ENCODE results near the gene COG5.

COG5 gene

DNA sequence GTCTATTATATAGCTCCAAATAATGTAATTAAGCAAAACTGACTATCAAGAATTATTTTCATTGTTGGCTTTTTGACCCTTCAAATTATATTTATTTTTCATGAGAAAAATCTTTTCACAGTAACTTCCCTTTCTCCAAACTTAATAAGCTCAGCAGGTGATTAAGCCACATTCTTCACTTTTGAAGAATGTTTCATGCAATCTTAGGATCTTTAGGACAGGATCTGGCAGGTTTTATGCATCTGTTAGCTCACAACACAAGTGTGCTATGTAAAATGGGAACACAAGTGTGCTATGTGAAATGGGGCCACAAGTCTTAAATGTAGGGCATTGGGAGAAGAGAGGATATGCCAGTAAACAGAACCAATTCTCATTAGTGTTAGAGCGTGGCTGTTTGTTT lies 42.6 kb upstream of the COG5 start (continued):
- TF ChIP-seq, protein P1, sequence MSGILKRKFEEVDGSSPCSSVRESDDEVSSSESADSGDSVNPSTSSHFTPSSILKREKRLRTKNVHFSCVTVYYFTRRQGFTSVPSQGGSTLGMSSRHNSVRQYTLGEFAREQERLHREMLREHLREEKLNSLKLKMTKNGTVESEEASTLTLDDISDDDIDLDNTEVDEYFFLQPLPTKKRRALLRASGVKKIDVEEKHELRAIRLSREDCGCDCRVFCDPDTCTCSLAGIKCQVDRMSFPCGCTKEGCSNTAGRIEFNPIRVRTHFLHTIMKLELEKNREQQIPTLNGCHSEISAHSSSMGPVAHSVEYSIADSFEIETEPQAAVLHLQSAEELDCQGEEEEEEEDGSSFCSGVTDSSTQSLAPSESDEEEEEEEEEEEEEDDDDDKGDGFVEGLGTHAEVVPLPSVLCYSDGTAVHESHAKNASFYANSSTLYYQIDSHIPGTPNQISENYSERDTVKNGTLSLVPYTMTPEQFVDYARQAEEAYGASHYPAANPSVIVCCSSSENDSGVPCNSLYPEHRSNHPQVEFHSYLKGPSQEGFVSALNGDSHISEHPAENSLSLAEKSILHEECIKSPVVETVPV (CRISPR knock-in tag; IDR thresholded peaks at IDR 0.05): no peak
- TF ChIP-seq, protein P2, sequence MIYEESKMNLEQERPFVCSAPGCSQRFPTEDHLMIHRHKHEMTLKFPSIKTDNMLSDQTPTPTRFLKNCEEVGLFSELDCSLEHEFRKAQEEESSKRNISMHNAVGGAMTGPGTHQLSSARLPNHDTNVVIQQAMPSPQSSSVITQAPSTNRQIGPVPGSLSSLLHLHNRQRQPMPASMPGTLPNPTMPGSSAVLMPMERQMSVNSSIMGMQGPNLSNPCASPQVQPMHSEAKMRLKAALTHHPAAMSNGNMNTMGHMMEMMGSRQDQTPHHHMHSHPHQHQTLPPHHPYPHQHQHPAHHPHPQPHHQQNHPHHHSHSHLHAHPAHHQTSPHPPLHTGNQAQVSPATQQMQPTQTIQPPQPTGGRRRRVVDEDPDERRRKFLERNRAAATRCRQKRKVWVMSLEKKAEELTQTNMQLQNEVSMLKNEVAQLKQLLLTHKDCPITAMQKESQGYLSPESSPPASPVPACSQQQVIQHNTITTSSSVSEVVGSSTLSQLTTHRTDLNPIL (CRISPR knock-in tag; IDR thresholded peaks at IDR 0.05; ENCODE audit: low read depth): no peak
- TF ChIP-seq ZNF565 (CRISPR knock-in tag; conservative IDR thresholded peaks at IDR 0.05; ENCODE audit: low read depth) (no peak), RARB (CRISPR knock-in tag; IDR thresholded peaks at IDR 0.05) (no peak), SNAI2 (CRISPR knock-in tag; IDR thresholded peaks at IDR 0.05) (no peak)
- TF ChIP-seq, protein P3, sequence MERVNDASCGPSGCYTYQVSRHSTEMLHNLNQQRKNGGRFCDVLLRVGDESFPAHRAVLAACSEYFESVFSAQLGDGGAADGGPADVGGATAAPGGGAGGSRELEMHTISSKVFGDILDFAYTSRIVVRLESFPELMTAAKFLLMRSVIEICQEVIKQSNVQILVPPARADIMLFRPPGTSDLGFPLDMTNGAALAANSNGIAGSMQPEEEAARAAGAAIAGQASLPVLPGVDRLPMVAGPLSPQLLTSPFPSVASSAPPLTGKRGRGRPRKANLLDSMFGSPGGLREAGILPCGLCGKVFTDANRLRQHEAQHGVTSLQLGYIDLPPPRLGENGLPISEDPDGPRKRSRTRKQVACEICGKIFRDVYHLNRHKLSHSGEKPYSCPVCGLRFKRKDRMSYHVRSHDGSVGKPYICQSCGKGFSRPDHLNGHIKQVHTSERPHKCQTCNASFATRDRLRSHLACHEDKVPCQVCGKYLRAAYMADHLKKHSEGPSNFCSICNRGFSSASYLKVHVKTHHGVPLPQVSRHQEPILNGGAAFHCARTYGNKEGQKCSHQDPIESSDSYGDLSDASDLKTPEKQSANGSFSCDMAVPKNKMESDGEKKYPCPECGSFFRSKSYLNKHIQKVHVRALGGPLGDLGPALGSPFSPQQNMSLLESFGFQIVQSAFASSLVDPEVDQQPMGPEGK (CRISPR knock-in tag; IDR thresholded peaks at IDR 0.05; ENCODE audit: borderline replicate concordance): no peak

GRCh38 chr7:107605218-107605815 lies 41.6 kb upstream of the COG5 start:
- no peak for TF ChIP-seq CSDC2 (CRISPR knock-in tag; IDR thresholded peaks at IDR 0.05)
- TF ChIP-seq ESRRG (CRISPR knock-in tag; IDR thresholded peaks at IDR 0.05): no peak
- no peak for TF ChIP-seq ZFP3 (CRISPR knock-in tag; IDR thresholded peaks at IDR 0.05)
- TF ChIP-seq, protein P1 (CRISPR knock-in tag; IDR thresholded peaks at IDR 0.05): no peak
- TF ChIP-seq TCF4 (CRISPR knock-in tag; IDR thresholded peaks at IDR 0.05; ENCODE audit: borderline replicate concordance): no peak
- no peak for TF ChIP-seq ZFP30 (CRISPR knock-in tag; IDR thresholded peaks at IDR 0.05)
- TF ChIP-seq, protein P3 (CRISPR knock-in tag; IDR thresholded peaks at IDR 0.05; ENCODE audit: borderline replicate concordance): no peak
- TF ChIP-seq ZNF70 (CRISPR knock-in tag; IDR thresholded peaks at IDR 0.05): no peak
- TF ChIP-seq POU6F1 (CRISPR knock-in tag; IDR thresholded peaks at IDR 0.05; ENCODE audit: borderline replicate concordance, low read depth): no peak
- ATAC-seq: no peak

DNA sequence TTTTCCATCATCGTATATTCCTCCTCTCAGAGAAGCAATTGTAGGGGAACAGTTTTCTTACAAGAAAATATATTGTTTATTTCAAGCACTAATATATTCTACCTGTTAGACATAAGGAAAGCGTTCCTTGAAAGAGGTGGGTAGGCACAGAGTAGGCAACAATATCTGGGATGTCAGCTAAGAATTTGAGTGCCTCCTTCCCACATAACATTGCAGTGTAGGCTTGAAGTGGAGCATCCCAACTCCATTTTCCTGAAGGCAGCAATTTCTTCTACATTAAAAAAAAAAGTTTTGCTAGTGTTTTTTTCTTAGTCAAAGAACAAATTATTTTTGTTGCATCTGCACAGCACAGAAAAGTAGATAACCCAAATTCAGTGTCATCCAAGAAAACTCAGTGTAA lies 37.1 kb upstream of the COG5 start:
- no peak for ATAC-seq

More for the DNA sequence above, 37.1 kb upstream of the COG5 start:
- TF ChIP-seq TOX (CRISPR knock-in tag; IDR thresholded peaks at IDR 0.05; ENCODE audit: borderline replicate concordance): no peak
- TF ChIP-seq PPARA (CRISPR knock-in tag; IDR thresholded peaks at IDR 0.05; ENCODE audit: borderline replicate concordance): no peak
- no peak for TF ChIP-seq RARB (CRISPR knock-in tag; IDR thresholded peaks at IDR 0.05)
- no peak for TF ChIP-seq ZFP30 (CRISPR knock-in tag; IDR thresholded peaks at IDR 0.05)
- no peak for TF ChIP-seq ZC3H10 (CRISPR knock-in tag; IDR thresholded peaks at IDR 0.05)
- no peak for TF ChIP-seq ZFP3 (CRISPR knock-in tag; IDR thresholded peaks at IDR 0.05)
- no peak for TF ChIP-seq ZNF565 (CRISPR knock-in tag; conservative IDR thresholded peaks at IDR 0.05; ENCODE audit: low read depth)
- no peak for TF ChIP-seq ZNF8 (CRISPR knock-in tag; IDR thresholded peaks at IDR 0.05)
- TF ChIP-seq, protein P1 (CRISPR knock-in tag; IDR thresholded peaks at IDR 0.05): no peak
- TF ChIP-seq TSHZ2 (CRISPR knock-in tag; IDR thresholded peaks at IDR 0.05): no peak
- TF ChIP-seq ESRRG (CRISPR knock-in tag; IDR thresholded peaks at IDR 0.05): no peak
- TF ChIP-seq, protein P2 (CRISPR knock-in tag; IDR thresholded peaks at IDR 0.05; ENCODE audit: low read depth): no peak
- TF ChIP-seq BACH2 (CRISPR knock-in tag; IDR thresholded peaks at IDR 0.05; ENCODE audit: borderline replicate concordance): no peak
